Measurements from ENCODE around the gene ARL14EP.

DNA sequence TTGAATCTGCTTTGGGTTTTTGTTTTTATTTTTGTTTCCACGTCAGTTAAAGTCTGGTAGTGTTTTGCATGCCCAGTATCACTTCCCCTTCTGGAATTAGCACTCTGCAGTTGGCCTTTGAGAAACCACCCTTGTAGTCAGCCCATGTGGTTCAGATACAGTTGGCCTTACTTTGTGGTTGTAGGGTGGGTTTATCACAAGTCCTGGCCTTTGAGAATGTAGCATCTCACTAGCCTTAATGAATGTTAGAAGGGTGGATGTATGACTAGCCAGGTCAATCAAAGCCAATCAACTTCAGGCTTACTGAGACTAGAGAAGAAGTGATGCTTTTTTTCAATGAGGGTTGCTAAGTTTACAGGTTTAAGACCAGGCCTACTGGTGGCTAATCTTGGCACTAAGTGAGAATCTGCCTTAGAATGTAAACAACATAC is 19.8 kb downstream of the ARL14EP start:
- TF ChIP-seq CTCF (IDR thresholded peaks at IDR 0.05) (no peak), EZH2phosphoT487 (IDR thresholded peaks at IDR 0.05) (no peak)

All from neural progenitor cell (in vitro differentiated cells).